ENCODE measurements around the gene CSF1.

- TF ChIP-seq ZNF384 (IDR thresholded peaks at IDR 0.05) (no peak), SP1 (IDR thresholded peaks at IDR 0.05) (no peak)
Measured at GRCh38 chr1:109885589-109885988, 25.1 kb upstream of the CSF1 start.
